CD4-positive, alpha-beta T cell treated with Interleukin-4 for 4 hours (primary cell): ENCODE measurements around the gene NSDHL.
"Not testable (repeated sequence)": the region's sequence is repeated elsewhere in the genome, so short reads cannot be mapped to it uniquely, and the experiment has no call there.

Experiments used
- DNase-seq: peaks from one replicate; pipeline ENCODE4 v3.0.0-alpha.2; 2020

NSDHL gene

DNA sequence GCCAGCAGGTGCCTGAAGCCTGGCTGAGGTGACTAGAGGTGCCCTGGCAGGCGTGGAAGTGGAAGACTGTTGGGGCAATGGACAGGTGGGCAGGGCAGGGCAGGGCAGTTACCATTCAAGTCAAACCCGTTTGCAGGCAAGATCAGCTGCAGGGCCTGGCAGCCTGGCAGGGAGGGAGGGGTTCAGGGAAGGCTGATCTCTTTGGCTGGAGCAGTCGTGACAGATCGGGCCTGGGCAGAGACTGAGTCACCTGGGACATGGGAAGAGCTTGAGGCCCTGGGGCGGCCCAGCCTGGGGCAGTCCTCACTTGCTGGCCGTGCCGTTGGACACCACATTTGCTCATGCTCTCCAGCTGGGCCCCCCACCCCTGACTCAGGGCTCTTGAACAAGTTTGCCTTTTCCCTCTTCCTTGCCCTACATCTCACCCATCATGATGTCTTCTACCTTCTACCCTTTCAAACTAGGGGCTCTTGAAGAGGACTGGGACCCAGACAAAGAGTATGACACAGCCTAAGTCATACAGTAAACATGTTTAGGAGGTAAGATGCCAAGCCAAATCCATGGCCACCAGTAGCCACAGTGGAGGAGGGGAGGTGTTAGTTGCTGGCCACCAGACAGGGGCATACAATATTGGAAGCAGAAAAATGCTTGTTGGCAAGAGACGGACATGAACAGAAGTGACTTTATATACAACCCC lies 65.0 kb downstream of the NSDHL start:
- DNase-seq: no peak

GRCh38 chrX:152896450-152896849 lies 65.6 kb downstream of the NSDHL start:
- DNase-seq: no peak

GRCh38 chrX:152897222-152898131 lies 66.6 kb downstream of the NSDHL start, which contains the start of gene ZNF185:
Gene ZNF185, plus strand, starts transcription at chrX:152898067. Its CDS starts 16,423 bp downstream, at chrX:152914490.
- DNase-seq: no peak

GRCh38 chrX:152898442-152898841 lies 67.6 kb downstream of the NSDHL start:
- no peak for DNase-seq

DNA sequence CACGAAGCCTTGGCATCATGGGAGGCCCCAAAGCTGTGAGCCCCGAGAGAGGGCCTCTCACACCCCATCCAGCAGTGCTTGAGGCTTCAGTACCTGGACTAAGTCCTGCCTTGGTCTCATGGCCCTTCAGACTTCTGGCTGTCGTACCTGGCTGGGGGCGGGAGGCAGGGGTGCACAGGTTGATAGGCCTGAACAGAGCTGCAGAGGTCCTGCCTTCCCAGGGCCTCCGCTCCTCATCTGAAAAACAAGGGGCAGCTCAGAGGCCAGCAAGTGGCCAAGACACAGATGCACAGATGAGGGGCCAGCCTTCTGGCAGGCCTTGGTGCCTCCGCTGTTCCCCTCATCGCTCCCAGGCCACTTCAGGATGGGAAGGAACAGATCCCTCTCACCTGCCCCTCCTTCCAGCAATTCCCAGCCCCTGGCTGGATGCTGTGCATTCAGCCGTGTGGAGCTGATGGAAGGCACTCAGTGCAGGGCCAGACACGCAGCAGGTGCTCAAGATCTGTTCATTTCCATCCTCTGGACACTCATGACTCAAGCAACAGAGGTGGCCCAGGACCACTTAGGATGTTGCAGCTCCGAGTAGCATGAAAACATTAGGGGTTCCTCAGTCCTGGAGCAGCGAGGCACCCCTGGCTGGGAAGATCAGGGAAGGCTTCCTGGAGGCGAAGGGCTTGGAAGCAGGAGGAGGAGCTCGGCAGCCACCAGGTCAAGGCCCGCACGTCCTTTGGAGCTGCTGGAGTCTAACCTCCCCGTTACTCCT lies 68.4 kb downstream of the NSDHL start:
- no peak for DNase-seq

GRCh38 chrX:152899874-152900719 lies 69.2 kb downstream of the NSDHL start:
- DNase-seq: no peak

GRCh38 chrX:152900937-152901445 lies 70.1 kb downstream of the NSDHL start:
- DNase-seq: no peak

GRCh38 chrX:152901816-152902501 lies 71.1 kb downstream of the NSDHL start:
- DNase-seq: no peak

DNA sequence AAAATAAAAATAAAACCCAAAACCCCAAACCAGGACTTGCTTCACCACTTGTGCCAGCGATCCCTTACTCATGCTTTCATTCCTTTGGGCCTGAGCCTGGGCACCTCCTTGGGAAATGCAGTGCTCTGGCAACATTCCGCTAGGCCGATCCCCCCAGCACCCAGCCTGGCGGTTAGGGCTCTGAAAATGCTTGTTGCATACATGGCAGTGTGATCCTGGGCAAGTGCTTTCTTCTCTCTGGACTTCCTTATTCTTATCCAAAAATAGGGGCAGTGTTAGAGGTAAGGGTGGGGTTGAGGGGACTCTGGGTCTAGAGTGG lies 71.6 kb downstream of the NSDHL start:
- DNase-seq: no peak

DNA sequence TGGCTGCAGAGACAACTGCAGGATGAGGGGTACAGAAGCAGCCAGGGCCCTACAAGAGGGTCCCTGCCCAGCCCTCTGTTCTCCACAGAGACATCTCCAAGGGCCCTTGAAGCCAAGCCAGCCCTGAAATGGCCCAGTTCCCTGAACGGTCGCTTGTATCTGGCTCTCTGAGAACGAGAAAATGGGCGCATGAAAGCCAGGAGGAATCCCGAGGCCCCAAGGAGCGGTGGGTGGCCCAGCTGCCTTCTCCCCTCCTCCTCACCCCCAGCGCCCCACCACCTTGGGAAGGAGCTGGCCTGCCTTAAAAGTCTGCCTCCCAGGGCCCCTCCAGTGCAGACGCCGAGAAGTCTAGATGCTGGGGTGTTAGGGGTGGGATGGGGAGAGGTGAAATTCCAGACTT lies 72.7 kb downstream of the NSDHL start:
- DNase-seq: no peak

GRCh38 chrX:152904151-152905080 lies 73.6 kb downstream of the NSDHL start:
- DNase-seq: peak; percentile 17

DNA sequence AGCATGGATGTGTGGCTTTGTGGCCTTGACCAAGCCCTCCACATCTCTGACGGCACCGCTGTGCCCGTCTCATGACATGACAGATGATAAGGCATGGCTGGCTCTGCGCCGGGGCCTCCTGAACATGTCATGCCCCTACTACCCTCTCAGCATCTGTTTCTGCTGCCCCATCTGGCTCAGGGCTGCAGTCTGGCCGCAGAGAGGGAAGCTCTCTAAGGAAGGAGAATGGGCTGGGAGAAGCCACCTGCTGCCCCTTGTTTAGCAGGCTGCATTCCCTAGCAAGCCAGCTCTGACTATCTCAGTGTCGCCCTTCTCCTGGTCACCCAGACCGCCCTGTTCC lies 74.2 kb downstream of the NSDHL start:
- DNase-seq: no peak

- DNase-seq: no peak
Observed at GRCh38 chrX:152907084-152907651, 76.3 kb downstream of the NSDHL start.

- DNase-seq: no peak
Observed at GRCh38 chrX:152908486-152908885, 77.6 kb downstream of the NSDHL start.

GRCh38 chrX:152910018-152910417 lies 79.2 kb downstream of the NSDHL start:
- DNase-seq: not testable (repeated sequence)

GRCh38 chrX:152912106-152912505 lies 81.2 kb downstream of the NSDHL start:
- DNase-seq: no peak

GRCh38 chrX:152912641-152913040 lies 81.8 kb downstream of the NSDHL start:
- DNase-seq: no peak

GRCh38 chrX:152913346-152913745 lies 82.5 kb downstream of the NSDHL start:
- no peak for DNase-seq

GRCh38 chrX:152913910-152914309 lies 83.0 kb downstream of the NSDHL start:
- no peak for DNase-seq

DNA sequence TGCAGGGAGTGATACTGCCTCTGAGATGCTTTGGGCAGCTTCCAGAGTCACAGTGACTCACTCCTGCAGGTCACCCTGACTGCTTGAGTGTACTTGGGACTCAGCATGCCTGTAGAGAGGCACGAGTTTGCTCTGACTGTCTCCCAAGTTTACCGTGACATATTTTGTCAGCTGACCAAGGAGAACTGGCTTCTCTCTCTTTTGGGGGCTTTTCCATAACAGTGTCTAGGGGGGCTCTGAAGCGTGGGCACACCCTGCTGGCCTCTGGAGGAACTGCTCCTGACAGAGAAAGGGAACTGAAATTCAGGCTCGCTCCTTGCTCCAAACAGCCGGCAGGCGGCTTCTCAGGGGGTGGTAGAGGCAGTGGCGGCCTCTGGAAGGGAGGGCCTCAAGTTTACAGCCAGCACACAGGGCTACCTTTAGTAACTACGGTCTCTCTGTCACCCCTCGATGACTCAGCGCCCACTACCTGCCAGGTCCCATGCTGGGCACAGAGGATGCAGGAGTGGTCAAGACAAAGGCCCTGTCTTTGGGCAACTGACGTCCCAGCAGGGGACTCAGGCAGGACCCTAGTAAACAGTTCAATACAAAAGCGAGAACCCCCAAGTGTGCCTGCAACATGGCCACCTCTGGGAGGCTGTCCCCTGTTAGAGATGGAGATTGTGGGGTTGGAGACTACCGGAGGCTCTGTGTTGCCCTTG lies 84.8 kb downstream of the NSDHL start:
- no peak for DNase-seq
